BE2C (cell line): ENCODE measurements around the gene KRTAP4-12.
"Not testable (repeated sequence)": the region's sequence is repeated elsewhere in the genome, so short reads cannot be mapped to it uniquely, and the experiment has no call there.

Experiments
- DNase-seq: peaks from one replicate; pipeline ENCODE4 v3.0.0-alpha.2; 2020
- H3K27me3 ChIP-seq: fragments of 250-450 bp; sonication (Bioruptor Pico); 2 replicates; pipeline ENCODE4 v1.5.1; 2020; ENCODE audit warnings: mild to moderate bottlenecking
- H3K36me3 ChIP-seq: fragments of 250-450 bp; sonication (Bioruptor Pico); 2 replicates; pipeline ENCODE4 v1.5.1; 2020; ENCODE audit warnings: mild to moderate bottlenecking
- H3K4me1 ChIP-seq: fragments of 250-450 bp; sonication (Bioruptor Pico); 2 replicates; pipeline ENCODE4 v1.5.1; 2020
- H3K4me3 ChIP-seq: 2 replicates; pipeline ENCODE4 v1.5.1; 2011; ENCODE audit warnings: low read depth, low read length
- H3K9me3 ChIP-seq: fragments of 250-450 bp; sonication (Bioruptor Pico); 2 replicates; pipeline ENCODE4 v1.5.1; 2020
- TF ChIP-seq, protein P1 (sequence below): IDR thresholded peaks from 2 replicates; pipeline ENCODE4 v1.5.1; 2012; ENCODE audit warnings: mild to moderate bottlenecking, low read depth, low read length

KRTAP4-12 gene

DNA sequence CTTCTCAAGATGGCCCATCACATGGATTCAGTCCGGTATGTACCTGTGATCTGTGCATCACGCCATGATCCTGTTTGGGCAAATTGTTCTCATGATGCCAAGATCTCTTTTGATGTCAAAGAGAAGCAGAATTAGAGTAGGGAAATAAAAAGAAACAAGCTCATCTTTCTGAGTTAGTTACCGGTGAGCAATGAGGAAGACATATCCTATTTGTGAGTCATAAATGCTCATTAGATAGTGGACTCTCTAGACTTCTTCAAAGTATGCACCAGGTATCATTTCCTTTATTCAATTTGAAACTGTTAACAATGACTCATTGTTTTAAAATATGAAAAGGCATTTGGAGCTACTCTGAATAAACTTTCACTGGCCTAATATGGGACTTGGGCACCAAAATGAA is 8.0 kb upstream of the KRTAP4-12 start:
- DNase-seq = no peak
- Histone ChIP-seq H3K36me3 (no peaks in the 10 kb centered on the region), H3K9me3 (no peaks in the 10 kb centered on the region), H3K27me3 (peaks cover 21% of the 10 kb centered on the region), H3K4me1 (no peaks in the 10 kb centered on the region), H3K4me3 (no peak overlapping the region)
- TF ChIP-seq, protein P1, sequence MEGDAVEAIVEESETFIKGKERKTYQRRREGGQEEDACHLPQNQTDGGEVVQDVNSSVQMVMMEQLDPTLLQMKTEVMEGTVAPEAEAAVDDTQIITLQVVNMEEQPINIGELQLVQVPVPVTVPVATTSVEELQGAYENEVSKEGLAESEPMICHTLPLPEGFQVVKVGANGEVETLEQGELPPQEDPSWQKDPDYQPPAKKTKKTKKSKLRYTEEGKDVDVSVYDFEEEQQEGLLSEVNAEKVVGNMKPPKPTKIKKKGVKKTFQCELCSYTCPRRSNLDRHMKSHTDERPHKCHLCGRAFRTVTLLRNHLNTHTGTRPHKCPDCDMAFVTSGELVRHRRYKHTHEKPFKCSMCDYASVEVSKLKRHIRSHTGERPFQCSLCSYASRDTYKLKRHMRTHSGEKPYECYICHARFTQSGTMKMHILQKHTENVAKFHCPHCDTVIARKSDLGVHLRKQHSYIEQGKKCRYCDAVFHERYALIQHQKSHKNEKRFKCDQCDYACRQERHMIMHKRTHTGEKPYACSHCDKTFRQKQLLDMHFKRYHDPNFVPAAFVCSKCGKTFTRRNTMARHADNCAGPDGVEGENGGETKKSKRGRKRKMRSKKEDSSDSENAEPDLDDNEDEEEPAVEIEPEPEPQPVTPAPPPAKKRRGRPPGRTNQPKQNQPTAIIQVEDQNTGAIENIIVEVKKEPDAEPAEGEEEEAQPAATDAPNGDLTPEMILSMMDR = no peak

DNA sequence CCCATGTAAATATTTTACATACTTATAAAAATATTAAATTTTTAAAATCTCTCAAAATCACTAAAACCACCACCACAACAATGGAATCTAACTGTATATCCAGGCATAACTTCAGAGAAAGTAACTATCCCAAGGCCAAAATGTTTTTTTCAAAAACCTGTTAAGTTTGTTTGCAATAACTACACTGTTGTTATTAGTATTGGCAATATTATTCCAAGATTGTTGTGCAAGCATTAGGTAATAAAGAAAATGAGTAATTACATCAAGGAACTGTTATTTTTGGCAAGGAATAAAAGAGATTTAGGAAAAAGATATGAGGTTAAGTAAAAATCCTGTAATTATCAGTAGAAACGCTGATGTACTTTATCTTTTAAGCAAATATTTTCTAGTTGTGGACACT is 3.4 kb upstream of the KRTAP4-12 start:
- Histone ChIP-seq H3K4me1 (no peaks in the 10 kb centered on the region), H3K27me3 (peaks cover 19% of the 10 kb centered on the region), H3K36me3 (no peaks in the 10 kb centered on the region), H3K9me3 (no peaks in the 10 kb centered on the region), H3K4me3 (no peak overlapping the region)
- DNase-seq = no peak
- TF ChIP-seq, protein P1 = no peak

DNA sequence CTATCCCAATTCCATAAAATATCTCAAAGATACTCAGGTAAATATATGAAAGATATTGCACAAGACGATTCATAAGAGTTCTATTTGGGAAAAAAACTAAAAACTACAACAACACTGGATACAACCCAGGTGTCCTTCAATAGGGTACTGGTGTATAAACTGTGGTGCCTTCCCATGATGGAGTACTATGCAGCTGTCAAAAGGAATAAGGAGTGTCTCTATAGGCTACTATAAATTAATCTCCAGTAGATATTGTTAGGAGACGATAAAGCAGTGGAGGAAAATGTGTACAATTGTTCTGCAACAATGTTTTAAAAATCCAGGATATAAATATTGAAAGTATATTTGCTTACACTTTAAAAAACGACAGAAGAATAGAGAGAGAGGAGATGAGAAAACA is 2.4 kb upstream of the KRTAP4-12 start:
- TF ChIP-seq, protein P1 = no peak
- Histone ChIP-seq H3K4me3 (no peak overlapping the region), H3K4me1 (no peaks in the 10 kb centered on the region), H3K9me3 (no peaks in the 10 kb centered on the region), H3K36me3 (no peaks in the 10 kb centered on the region), H3K27me3 (peaks cover 12% of the 10 kb centered on the region)
- DNase-seq = no peak

DNA sequence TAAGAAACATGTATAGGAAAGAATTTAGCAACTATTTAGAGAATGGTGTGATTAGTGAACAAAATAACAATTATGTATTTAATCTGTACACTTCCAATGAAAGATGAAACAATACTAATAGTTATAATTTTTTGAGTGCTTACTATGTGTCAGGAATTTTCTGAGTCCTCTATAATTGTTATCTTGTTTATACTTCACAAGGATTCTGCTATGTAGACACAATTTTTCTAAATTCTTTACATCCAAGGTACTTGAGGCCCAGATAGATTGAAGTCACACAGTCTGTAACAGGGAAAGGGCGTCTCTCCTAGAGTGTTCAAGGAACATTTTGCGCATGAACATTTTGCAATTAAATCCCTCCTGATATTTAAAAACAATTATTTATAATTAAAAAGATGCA is 1.1 kb upstream of the KRTAP4-12 start:
- Histone ChIP-seq H3K4me1 (no peaks in the 10 kb centered on the region), H3K9me3 (no peaks in the 10 kb centered on the region), H3K4me3 (no peak overlapping the region), H3K36me3 (no peaks in the 10 kb centered on the region), H3K27me3 (peaks cover 7% of the 10 kb centered on the region)
- DNase-seq = no peak
- TF ChIP-seq, protein P1 = no peak

DNA sequence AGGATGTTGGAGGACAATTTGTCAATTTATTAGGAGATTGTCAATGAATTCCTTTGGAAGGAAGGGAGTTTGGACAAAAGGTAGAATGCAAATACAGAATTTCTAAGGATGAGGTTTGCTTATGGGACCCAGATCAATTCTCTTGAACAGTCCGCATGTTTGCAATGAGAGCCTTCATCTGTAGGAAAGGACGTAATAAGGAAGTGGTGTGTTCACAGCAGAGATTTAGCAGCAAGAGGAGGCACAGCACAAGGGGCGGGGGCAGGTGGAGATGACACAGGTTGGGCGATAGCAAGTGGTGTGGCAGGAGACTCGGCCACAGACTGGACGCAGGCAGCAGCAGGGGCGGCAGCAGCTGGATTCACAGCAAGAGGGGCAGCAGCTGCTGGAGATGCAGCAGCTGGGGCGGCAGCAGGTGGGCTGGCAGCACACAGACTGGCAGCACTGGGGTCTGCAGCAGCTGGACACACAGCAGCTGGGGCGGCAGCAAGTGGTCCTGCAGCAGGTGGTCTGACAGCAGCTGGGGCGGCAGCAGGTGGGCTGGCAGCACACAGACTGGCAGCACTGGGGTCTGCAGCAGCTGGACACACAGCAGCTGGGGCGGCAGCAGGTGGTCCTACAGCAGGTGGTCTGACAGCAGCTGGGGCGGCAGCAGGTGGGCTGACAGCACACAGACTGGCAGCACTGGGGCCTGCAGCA is 541 bp downstream of the KRTAP4-12 start:
- peaks cover 11% of the 10 kb centered on the region for H3K27me3 ChIP-seq
- H3K36me3 ChIP-seq, H3K4me1 ChIP-seq, H3K4me3 ChIP-seq, DNase-seq, H3K9me3 ChIP-seq: not testable (repeated sequence)

DNA sequence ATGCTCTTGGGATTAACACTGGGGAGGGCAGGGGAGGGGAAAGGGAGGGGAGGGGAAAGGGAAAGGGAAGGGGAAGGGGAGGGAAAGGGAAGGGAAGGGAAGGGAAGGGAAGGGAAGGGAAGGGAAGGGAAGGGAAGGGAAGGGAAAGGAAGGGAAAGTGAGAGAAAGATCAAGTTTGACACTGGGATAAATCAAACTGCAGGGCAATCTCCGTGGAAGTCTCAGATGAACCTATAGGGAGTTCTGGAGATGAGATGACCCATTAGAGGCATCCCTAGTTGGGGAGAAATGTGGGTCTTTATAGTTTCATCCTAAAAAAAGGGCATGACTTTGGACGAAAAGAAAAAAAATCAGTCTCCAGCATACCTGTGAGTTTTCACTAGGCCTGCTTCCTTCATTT is 2.2 kb downstream of the KRTAP4-12 start:
- Histone ChIP-seq H3K4me1 (no peaks in the 10 kb centered on the region), H3K36me3 (no peaks in the 10 kb centered on the region), H3K27me3 (peaks cover 11% of the 10 kb centered on the region), H3K4me3 (no peak overlapping the region), H3K9me3 (no peaks in the 10 kb centered on the region)
- TF ChIP-seq, protein P1 = no peak
- no peak for DNase-seq

DNA sequence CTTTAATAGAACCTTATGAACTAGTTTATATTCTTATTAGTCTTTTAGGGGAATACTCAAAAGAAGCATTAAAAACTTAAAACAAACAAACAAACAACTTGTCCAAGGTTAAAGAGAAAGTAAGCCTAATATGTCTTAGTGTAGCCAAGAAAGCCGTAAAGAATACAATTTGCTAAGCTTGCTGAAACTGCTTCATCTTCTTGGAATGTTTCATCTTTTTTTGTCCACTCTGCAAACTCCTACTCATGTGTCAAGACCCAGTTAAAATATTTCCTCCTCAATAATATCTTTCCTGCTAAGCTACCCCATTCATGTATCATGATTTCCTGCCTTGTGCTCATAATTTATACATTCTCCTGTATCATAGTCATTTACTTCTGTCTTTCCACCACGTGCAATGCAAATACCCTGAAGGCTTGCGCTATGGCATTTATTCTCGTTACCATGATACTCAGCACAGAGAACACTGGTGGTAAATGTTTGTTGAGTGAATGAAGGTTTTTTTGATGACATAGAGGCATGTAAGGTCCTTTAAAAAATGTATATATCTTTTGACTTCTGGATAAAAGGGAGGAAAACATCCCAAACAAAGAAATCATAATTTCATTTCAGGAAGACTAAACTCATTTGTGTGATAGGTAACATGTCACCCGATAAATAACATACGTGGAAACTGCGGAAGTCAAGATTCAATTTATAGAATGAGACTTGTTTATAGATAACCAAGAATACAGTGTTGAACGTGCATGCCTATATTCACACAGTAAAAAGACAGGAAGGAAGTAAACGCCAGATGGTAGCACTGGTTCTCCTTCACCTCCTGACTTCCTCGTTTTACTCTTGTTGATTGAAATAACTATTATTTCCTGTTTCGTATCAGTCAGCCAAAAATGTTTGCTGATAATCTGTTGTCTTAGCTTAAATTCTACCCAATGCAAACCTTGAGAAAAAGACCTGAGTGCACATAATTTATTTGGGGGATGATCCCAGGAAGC is 4.0 kb downstream of the KRTAP4-12 start:
- peaks cover 11% of the 10 kb centered on the region for H3K27me3 ChIP-seq
- H3K36me3 ChIP-seq, H3K4me3 ChIP-seq, DNase-seq, H3K9me3 ChIP-seq, H3K4me1 ChIP-seq: not testable (repeated sequence)
